GM12874 (cell line): ENCODE data around the gene SALL2.

Source experiments
- CTCF ChIP-seq: IDR thresholded peaks from 2 replicates; pipeline ENCODE4 v1.5.1; 2011; ENCODE audit warnings: low read depth, mild to moderate bottlenecking, control low read depth, low read length, moderate library complexity; ENCODE audit not compliant: insufficient read depth

SALL2 gene

GRCh38 chr14:21535545-21536417 lies 9.6 kb upstream of the SALL2 start:
- TF ChIP-seq CTCF, result no peak

GRCh38 chr14:21534576-21534975 lies 8.4 kb upstream of the SALL2 start:
- TF ChIP-seq CTCF, result no peak

GRCh38 chr14:21533294-21533693 lies 7.1 kb upstream of the SALL2 start:
- TF ChIP-seq CTCF, result no peak

- no peak for TF ChIP-seq CTCF
Measured at GRCh38 chr14:21529515-21529914, 3.4 kb upstream of the SALL2 start.

- no peak for TF ChIP-seq CTCF
Measured at GRCh38 chr14:21528381-21529348, 2.5 kb upstream of the SALL2 start.

GRCh38 chr14:21527318-21527679 lies 1.2 kb upstream of the SALL2 start:
- no peak for TF ChIP-seq CTCF

GRCh38 chr14:21526672-21527317 lies 649 bp upstream of the SALL2 start:
- no peak for TF ChIP-seq CTCF
